Stomach (tissue), 9 donors: Measurements from ENCODE around the gene CDK15. TPM values are rescaled to one million over a fixed set of nuclear protein-coding genes. Genes with fewer than 3 reads are reported as not detected.

ENCODE experiments used
- DNase-seq, 2 donors: peaks; one replicate each; pipeline versions ENCODE4 v3.0.0 to v3.0.0-alpha.2; 2013 to 2019
- H3K27ac ChIP-seq, 5 donors: fragments of 200-600 bp in 4 of 5; sonication (generic) in 4 of 5; one replicate each; pipeline ENCODE4 v1.5.1; 2013 to 2019; ENCODE audit warnings: mild to moderate bottlenecking in 1 of 5, moderate library complexity in 1 of 5
- H3K27me3 ChIP-seq, 3 donors: fragments of 200-600 bp; sonication (generic); one replicate each; pipeline ENCODE4 v1.5.1; 2017 to 2019; ENCODE audit warnings: mixed run types in 1 of 3
- H3K36me3 ChIP-seq, 4 donors: fragments of 200-600 bp; sonication (generic); 1 replicate in 3 of 4; 2 replicates in 1 of 4; pipeline ENCODE4 v1.5.1; 2016 to 2019
- H3K4me1 ChIP-seq, 4 donors: fragments of 200-600 bp; sonication (generic); one replicate each; pipeline ENCODE4 v1.5.1; 2016 to 2019
- H3K4me3 ChIP-seq, 4 donors: fragments of 200-600 bp; sonication (generic) in 3 of 4; one replicate each; pipeline ENCODE4 v1.5.1; 2016 to 2019; ENCODE audit warnings: mild to moderate bottlenecking in 1 of 4
- H3K9me3 ChIP-seq, 4 donors: fragments of 200-600 bp; sonication (generic); one replicate each; pipeline ENCODE4 v1.5.1; 2016 to 2019
- EP300 ChIP-seq: sonication (generic); formaldehyde crosslinking; IDR thresholded peaks from one replicate; pipeline ENCODE4 v1.6.1; 2017; ENCODE audit warnings: antibody characterized with exemption
- POLR2A ChIP-seq, 4 donors: fragments of 450-650 bp; IDR thresholded peaks; one replicate each; pipeline ENCODE4 v1.6.1; 2016; ENCODE audit warnings: antibody characterized with exemption in 4 of 4, control low read depth in 2 of 4, mild to moderate bottlenecking in 1 of 4, moderate library complexity in 1 of 4
- POLR2AphosphoS5 ChIP-seq, 3 donors: sonication (generic); formaldehyde crosslinking; IDR thresholded peaks; one replicate each; pipeline ENCODE4 v1.6.1; 2016; ENCODE audit warnings: antibody characterized with exemption in 3 of 3
- WGBS, 5 donors: extraction: QIAGEN DNeasy Blood & Tissue Kit in 3 of 5; methylation state at CpG; one replicate each; pipeline versions ENCODE4 v1.1.5 to v1.1.7; 2013 to 2018; 5-methylcytosine and 5-hydroxymethylcytosine counted together
- intact Hi-C: fragments of 100-400 bp; cut with DNase I; formaldehyde crosslinking; loops from one replicate; pipeline ENCODE4 v1.15.1; 2023; ENCODE audit warnings: low total_unique reads
- polyA plus RNA-seq, 3 donors: library from polyadenylated mRNA; stranded (reverse); fragments of 200-250 nt; gene quantifications; one replicate each; pipeline ENCODE4 v1.2.3, GENCODE V29; 2013
- total RNA-seq, 5 donors: library from RNA; depleted of rRNA; stranded (reverse); fragments of >200 nt; gene quantifications; one replicate each; pipeline versions ENCODE4 v1.1.0 to v1.2.3, GENCODE V29; 2014 to 2016
- TF ChIP-seq, protein P1 (sequence below), 7 experiments: fragments of 450-650 bp in 4 of 7; fragments of 200-600 bp in 3 of 7; sonication (generic) in 3 of 7; IDR thresholded peaks; one replicate each; pipeline ENCODE4 v1.5.1; 2016 to 2019; ENCODE audit warnings: antibody characterized with exemption in 7 of 7, control low read depth in 2 of 7, mild to moderate bottlenecking in 1 of 7
- donor health status: healthy with polysubstance abuse.
- donor health status: Bipolar disorder and iron deficiency.
- donor health status: healthy.

Gene CDK15
- total and polyA plus RNA-seq, 8 donors: 0.08 to 24.1 (median 3.2) TPM; not detected in 2

DNA sequence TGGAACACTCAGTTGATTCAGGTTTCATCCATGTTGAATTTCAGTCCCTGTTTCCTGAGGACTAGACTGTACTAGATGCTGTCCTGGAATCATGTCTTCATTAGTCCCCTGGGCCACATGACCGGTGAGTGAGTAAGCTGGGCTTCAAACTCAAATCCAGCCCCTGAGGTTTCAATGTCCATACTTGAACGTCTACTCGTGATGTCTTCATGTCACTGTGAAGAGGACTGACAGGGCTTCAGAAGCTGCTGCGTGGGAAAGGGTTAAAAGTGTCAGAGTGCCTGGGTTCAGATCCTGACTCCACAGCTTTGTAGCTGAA, 101.2 kb downstream of the CDK15 start:
- Histone ChIP-seq H3K27ac (no peak overlapping the region), H3K36me3 (no peaks in the 10 kb centered on the region), H3K27me3 (no peaks in the 10 kb centered on the region), H3K4me3 (no peak overlapping the region), H3K9me3 (no peaks in the 10 kb centered on the region), H3K4me1 (peaks cover 0 to 11% (median 0%) of the 10 kb centered on the region in 4 donors)
- intact Hi-C loops: no loop called here
- no peak for DNase-seq
- TF ChIP-seq EP300 (no peak), POLR2AphosphoS5 (IDR thresholded peaks at IDR 0.05) (no peak), POLR2A (IDR thresholded peaks at IDR 0.05) (no peak)
- TF ChIP-seq, protein P1, sequence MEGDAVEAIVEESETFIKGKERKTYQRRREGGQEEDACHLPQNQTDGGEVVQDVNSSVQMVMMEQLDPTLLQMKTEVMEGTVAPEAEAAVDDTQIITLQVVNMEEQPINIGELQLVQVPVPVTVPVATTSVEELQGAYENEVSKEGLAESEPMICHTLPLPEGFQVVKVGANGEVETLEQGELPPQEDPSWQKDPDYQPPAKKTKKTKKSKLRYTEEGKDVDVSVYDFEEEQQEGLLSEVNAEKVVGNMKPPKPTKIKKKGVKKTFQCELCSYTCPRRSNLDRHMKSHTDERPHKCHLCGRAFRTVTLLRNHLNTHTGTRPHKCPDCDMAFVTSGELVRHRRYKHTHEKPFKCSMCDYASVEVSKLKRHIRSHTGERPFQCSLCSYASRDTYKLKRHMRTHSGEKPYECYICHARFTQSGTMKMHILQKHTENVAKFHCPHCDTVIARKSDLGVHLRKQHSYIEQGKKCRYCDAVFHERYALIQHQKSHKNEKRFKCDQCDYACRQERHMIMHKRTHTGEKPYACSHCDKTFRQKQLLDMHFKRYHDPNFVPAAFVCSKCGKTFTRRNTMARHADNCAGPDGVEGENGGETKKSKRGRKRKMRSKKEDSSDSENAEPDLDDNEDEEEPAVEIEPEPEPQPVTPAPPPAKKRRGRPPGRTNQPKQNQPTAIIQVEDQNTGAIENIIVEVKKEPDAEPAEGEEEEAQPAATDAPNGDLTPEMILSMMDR (IDR thresholded peaks at IDR 0.05): no peak
- WGBS, 5 donors: 79 to 86% (median 81%) methylated on average over 4 of the region's 4 CpGs

DNA sequence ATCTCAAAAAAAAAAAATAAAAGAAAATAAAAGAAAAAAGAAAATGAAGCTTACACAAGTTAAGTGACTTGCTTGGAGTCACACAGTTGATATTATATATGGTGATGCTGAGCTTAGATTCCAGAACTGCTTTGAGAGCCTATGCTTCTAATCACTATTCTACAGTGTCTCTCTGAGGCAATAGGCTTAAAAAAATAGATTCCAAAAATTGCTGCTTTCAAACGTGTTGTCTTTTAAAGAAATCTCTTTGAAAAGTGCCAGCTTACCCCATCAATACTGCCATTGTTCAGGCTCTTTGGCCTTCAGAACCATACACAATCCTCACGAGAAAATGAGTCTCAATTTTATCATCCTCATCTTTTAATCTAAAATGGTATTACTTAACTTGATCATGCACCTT, 102.6 kb downstream of the CDK15 start:
- Histone ChIP-seq H3K4me1 (peaks cover 0 to 11% (median 0%) of the 10 kb centered on the region in 4 donors), H3K9me3 (no peaks in the 10 kb centered on the region), H3K27me3 (no peaks in the 10 kb centered on the region), H3K27ac (no peak overlapping the region), H3K36me3 (no peaks in the 10 kb centered on the region), H3K4me3 (no peak overlapping the region)
- intact Hi-C loops: no loop called here
- no peak for DNase-seq
- TF ChIP-seq POLR2A (IDR thresholded peaks at IDR 0.05): no peak
- TF ChIP-seq EP300: no peak
- 37 to 58% (median 43%) methylated on average over 2 of the region's 2 CpGs for WGBS, 5 donors

DNA sequence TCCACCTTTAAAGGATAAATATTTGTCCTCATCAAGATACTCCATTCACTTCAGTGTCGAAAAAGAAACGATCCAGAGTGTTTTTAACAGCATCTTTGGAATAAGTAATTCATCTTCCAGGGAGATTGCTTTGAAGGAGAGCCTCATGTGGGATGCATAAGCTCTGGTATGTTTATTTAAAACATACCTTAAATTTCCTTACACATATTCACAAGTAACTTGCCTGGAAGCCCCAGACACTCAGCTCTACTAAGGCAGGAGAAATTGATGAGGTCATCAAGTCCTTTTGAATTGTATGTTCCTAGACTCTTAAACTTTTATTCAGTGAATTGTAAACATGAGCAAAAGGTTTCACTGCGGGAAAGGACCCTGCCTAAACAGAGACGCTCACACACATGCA, 103.0 kb downstream of the CDK15 start:
- intact Hi-C loops: no loop called here
- H3K36me3 ChIP-seq: no peaks in the 10 kb centered on the region
- H3K4me1 ChIP-seq: peaks cover 0 to 11% (median 0%) of the 10 kb centered on the region in 4 donors
- DNase-seq: no peak
- no peak for TF ChIP-seq POLR2A (IDR thresholded peaks at IDR 0.05)
- TF ChIP-seq, protein P1 (IDR thresholded peaks at IDR 0.05): no peak
- TF ChIP-seq POLR2AphosphoS5 (IDR thresholded peaks at IDR 0.05): no peak
- TF ChIP-seq EP300: no peak
- no peak overlapping the region for H3K27ac ChIP-seq
- no peaks in the 10 kb centered on the region for H3K27me3 ChIP-seq
- 61 to 67% (median 62%) methylated on average over 4 of the region's 4 CpGs for WGBS, 5 donors
- H3K9me3 ChIP-seq: no peaks in the 10 kb centered on the region
- no peak overlapping the region for H3K4me3 ChIP-seq

DNA sequence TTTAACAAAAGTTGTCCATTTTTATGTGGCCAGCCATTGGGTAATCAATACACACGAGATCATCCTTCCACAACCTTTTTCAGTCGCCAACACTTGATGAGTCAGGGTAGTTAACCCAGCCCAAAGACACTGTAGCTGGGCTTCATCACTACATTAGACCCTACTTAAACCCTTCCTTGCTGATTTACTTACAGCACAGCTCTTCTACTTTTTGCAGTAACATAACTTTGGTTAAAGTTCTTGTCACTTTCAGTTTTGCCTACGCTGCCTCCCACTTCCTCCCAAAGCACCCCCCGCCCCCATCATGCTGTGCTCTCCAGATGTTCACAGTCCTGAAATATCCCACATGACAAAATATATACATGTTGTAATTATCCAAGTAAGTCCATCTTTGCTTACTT, 103.6 kb downstream of the CDK15 start:
- H3K4me3 ChIP-seq: no peak overlapping the region
- intact Hi-C loops: no loop called here
- H3K36me3 ChIP-seq: no peaks in the 10 kb centered on the region
- WGBS, 5 donors: 39 to 63% (median 47%) methylated on average over 4 of the region's 4 CpGs
- peaks cover 0 to 11% (median 0%) of the 10 kb centered on the region in 4 donors for H3K4me1 ChIP-seq
- no peaks in the 10 kb centered on the region for H3K9me3 ChIP-seq
- no peak overlapping the region for H3K27ac ChIP-seq
- TF ChIP-seq EP300: no peak
- no peak for TF ChIP-seq POLR2AphosphoS5 (IDR thresholded peaks at IDR 0.05)
- no peak for TF ChIP-seq POLR2A (IDR thresholded peaks at IDR 0.05)
- TF ChIP-seq, protein P1 (IDR thresholded peaks at IDR 0.05): no peak
- peak in 1 of 2 donors; percentile 75 for DNase-seq
- H3K27me3 ChIP-seq: no peaks in the 10 kb centered on the region

DNA sequence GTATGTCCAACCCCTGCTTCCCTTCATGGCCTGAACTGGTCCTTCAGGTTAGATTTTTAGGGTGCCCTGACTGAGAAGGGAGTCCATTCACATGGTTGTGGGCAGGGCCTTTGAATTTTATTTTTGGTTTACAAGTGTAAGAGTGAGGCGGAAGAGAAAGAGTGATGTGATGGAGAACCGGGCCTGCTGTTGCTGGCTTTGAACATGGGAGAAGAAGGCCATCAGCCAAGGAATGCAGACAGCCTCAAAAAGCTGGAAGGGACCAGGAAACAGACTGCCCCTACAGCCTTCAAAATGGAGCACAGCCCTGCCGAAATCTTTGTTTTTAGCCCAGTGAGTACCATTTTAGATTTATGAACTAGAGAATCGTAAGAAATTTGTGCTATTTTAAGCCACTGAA, 105.0 kb downstream of the CDK15 start:
- intact Hi-C loops: no loop called here
- Histone ChIP-seq H3K27me3 (no peaks in the 10 kb centered on the region), H3K27ac (no peak overlapping the region), H3K4me1 (peaks cover 0 to 11% (median 0%) of the 10 kb centered on the region in 4 donors), H3K36me3 (no peaks in the 10 kb centered on the region), H3K9me3 (no peaks in the 10 kb centered on the region), H3K4me3 (no peak overlapping the region)
- 78 to 85% (median 82%) methylated on average over 4 of the region's 4 CpGs for WGBS, 5 donors
- TF ChIP-seq POLR2AphosphoS5 (IDR thresholded peaks at IDR 0.05) (no peak), EP300 (no peak), POLR2A (IDR thresholded peaks at IDR 0.05) (no peak)
- TF ChIP-seq, protein P1 (IDR thresholded peaks at IDR 0.05): no peak
- DNase-seq: no peak
